H9 (cell line): ENCODE results near the gene CCL16. TPM values are rescaled to one million over a fixed set of nuclear protein-coding genes. Genes with fewer than 3 reads are reported as not detected.

Experiments used
- DNase-seq: peaks from one replicate; pipeline ENCODE4 v3.0.0-alpha.2; 2017
- H2AFZ ChIP-seq: one replicate; pipeline ENCODE4 v1.6.1; 2013; ENCODE audit warnings: mild to moderate bottlenecking, low read length, control low read depth, moderate library complexity
- H2AK5ac ChIP-seq: 2 replicates; pipeline ENCODE4 v1.6.1; 2013; ENCODE audit warnings: low read length, control low read depth, mixed read lengths; ENCODE audit not compliant: insufficient read length
- H2BK120ac ChIP-seq: one replicate; pipeline ENCODE4 v1.6.1; 2013; ENCODE audit warnings: low read depth, mild to moderate bottlenecking, low read length, control low read depth, inconsistent platforms; ENCODE audit not compliant: poor library complexity, severe bottlenecking
- H2BK12ac ChIP-seq: 2 replicates; pipeline ENCODE4 v1.6.1; 2013; ENCODE audit warnings: low read length, control low read depth, mixed read lengths, low read depth; ENCODE audit not compliant: insufficient read length
- H2BK15ac ChIP-seq: 2 replicates; pipeline ENCODE4 v1.6.1; 2013; ENCODE audit warnings: low read depth, low read length, control low read depth
- H2BK20ac ChIP-seq: one replicate; pipeline ENCODE4 v1.6.1; 2013; ENCODE audit warnings: low read depth, mild to moderate bottlenecking, low read length, control low read depth, inconsistent platforms; ENCODE audit not compliant: poor library complexity, severe bottlenecking
- H2BK5ac ChIP-seq: 2 replicates; pipeline ENCODE4 v1.6.1; 2013; ENCODE audit warnings: low read length, control low read depth, mixed read lengths; ENCODE audit not compliant: insufficient read length
- H3K14ac ChIP-seq: 2 replicates; pipeline ENCODE4 v1.6.1; 2013; ENCODE audit warnings: low read length, control low read depth; ENCODE audit not compliant: insufficient read depth
- H3K18ac ChIP-seq: 2 replicates; pipeline ENCODE4 v1.6.1; 2013; ENCODE audit warnings: low read depth, mild to moderate bottlenecking, mixed read lengths, low read length, control low read depth; ENCODE audit not compliant: insufficient read length
- H3K23ac ChIP-seq: 2 replicates; pipeline ENCODE4 v1.6.1; 2013; ENCODE audit warnings: low read length, control low read depth, mixed read lengths, low read depth; ENCODE audit not compliant: insufficient read length
- H3K23me2 ChIP-seq: 2 replicates; pipeline ENCODE4 v1.6.1; 2013; ENCODE audit warnings: low read depth, mild to moderate bottlenecking, mixed read lengths, low read length, control low read depth; ENCODE audit not compliant: insufficient read length, poor library complexity, severe bottlenecking
- H3K27ac ChIP-seq: 2 replicates; pipeline ENCODE4 v1.5.1; 2013; ENCODE audit warnings: low read length, control low read depth, mixed read lengths, low read depth; ENCODE audit not compliant: insufficient read length
- H3K27me3 ChIP-seq: 2 replicates; pipeline ENCODE4 v1.6.1; 2013; ENCODE audit warnings: low read length, control low read depth, inconsistent platforms; ENCODE audit not compliant: insufficient read depth
- H3K4ac ChIP-seq: 2 replicates; pipeline ENCODE4 v1.6.1; 2013; ENCODE audit warnings: low read depth, mild to moderate bottlenecking, control low read depth, inconsistent platforms, low read length, moderate library complexity
- H3K4me1 ChIP-seq: 2 replicates; pipeline ENCODE4 v1.6.1; 2013; ENCODE audit warnings: low read length, control low read depth, inconsistent platforms; ENCODE audit not compliant: insufficient read depth
- H3K4me2 ChIP-seq: 2 replicates; pipeline ENCODE4 v1.6.1; 2013; ENCODE audit warnings: low read length, control low read depth, mixed read lengths; ENCODE audit not compliant: insufficient read length, insufficient read depth
- H3K56ac ChIP-seq: 2 replicates; pipeline ENCODE4 v1.6.1; 2013; ENCODE audit warnings: low read depth, mild to moderate bottlenecking, mixed read lengths, low read length, control low read depth; ENCODE audit not compliant: insufficient read length
- H3K79me1 ChIP-seq: 2 replicates; pipeline ENCODE4 v1.6.1; 2013; ENCODE audit warnings: low read depth, mild to moderate bottlenecking, moderate library complexity, low read length, control low read depth, inconsistent platforms; ENCODE audit not compliant: insufficient read depth, poor library complexity, severe bottlenecking
- H3K79me2 ChIP-seq: 2 replicates; pipeline ENCODE4 v1.6.1; 2013; ENCODE audit warnings: low read length, control low read depth, inconsistent platforms; ENCODE audit not compliant: insufficient read depth
- H3K9ac ChIP-seq: 2 replicates; pipeline ENCODE4 v1.6.1; 2013; ENCODE audit warnings: low read length, control low read depth, mixed read lengths; ENCODE audit not compliant: insufficient read length; ENCODE audit errors: extremely low read depth
- H3K9me3 ChIP-seq: one replicate; pipeline ENCODE4 v1.6.1; 2013; ENCODE audit warnings: low read depth, low read length, inconsistent platforms; ENCODE audit not compliant: control insufficient read depth
- H3T11ph ChIP-seq: one replicate; pipeline ENCODE4 v1.6.1; 2013; ENCODE audit warnings: mild to moderate bottlenecking, low read length, control low read depth, inconsistent platforms
- H4K20me1 ChIP-seq: one replicate; pipeline ENCODE4 v1.6.1; 2013; ENCODE audit not compliant: control insufficient read depth, insufficient read length, insufficient read depth
- H4K5ac ChIP-seq: 2 replicates; pipeline ENCODE4 v1.6.1; 2013; ENCODE audit warnings: low read depth, mild to moderate bottlenecking, mixed read lengths, low read length, control low read depth; ENCODE audit not compliant: insufficient read length
- H4K8ac ChIP-seq: replicated peaks from 2 replicates; pipeline ENCODE4 v1.6.1; 2013; ENCODE audit warnings: low read length, control low read depth, mixed read lengths, low read depth; ENCODE audit not compliant: insufficient read length
- H4K91ac ChIP-seq: 2 replicates; pipeline ENCODE4 v1.6.1; 2013; ENCODE audit warnings: low read depth, mild to moderate bottlenecking, moderate library complexity, mixed read lengths, low read length, control low read depth; ENCODE audit not compliant: insufficient read length
- H3K27ac Mint-ChIP-seq, 3 experiments: 2 replicates in 2 of 3; 3 replicates in 1 of 3; pipeline ENCODE4 v1.8.0; 2020 to 2021; ENCODE audit warnings: mixed read lengths in 3 of 3, mild to moderate bottlenecking in 1 of 3, moderate library complexity in 1 of 3
- H3K27me3 Mint-ChIP-seq: 2 replicates; pipeline ENCODE4 v1.8.0; 2021; ENCODE audit warnings: low read depth, mild to moderate bottlenecking, moderate library complexity, mixed read lengths
- H3K36me3 Mint-ChIP-seq, 3 experiments: 2 replicates in 2 of 3; 3 replicates in 1 of 3; pipeline ENCODE4 v1.8.0; 2020 to 2021; ENCODE audit warnings: low read depth in 3 of 3, mixed read lengths in 3 of 3; ENCODE audit not compliant: insufficient read depth in 1 of 3
- H3K4me1 Mint-ChIP-seq, 2 experiments: 2 replicates each; pipeline ENCODE4 v1.8.0; 2020; ENCODE audit warnings: mixed read lengths in 2 of 2
- H3K4me3 Mint-ChIP-seq, 2 experiments: 2 replicates in 1 of 2; 3 replicates in 1 of 2; pipeline ENCODE4 v1.8.0; 2020 to 2021; ENCODE audit warnings: mild to moderate bottlenecking in 2 of 2, mixed read lengths in 2 of 2, moderate library complexity in 1 of 2
- H3K9me3 Mint-ChIP-seq, 2 experiments: 2 replicates in 1 of 2; 3 replicates in 1 of 2; pipeline ENCODE4 v1.8.0; 2020; ENCODE audit warnings: mild to moderate bottlenecking in 2 of 2, mixed read lengths in 2 of 2, moderate library complexity in 1 of 2
- CTCF ChIP-seq: fragments of 200-600 bp; sonication (generic); conservative IDR thresholded peaks from 3 replicates; pipeline ENCODE4 v1.8.0; 2021; ENCODE audit warnings: antibody characterized with exemption, mild to moderate bottlenecking
- WGBS: extraction: QIAGEN DNeasy Blood & Tissue Kit; methylation state at CpG from one replicate; pipeline ENCODE4 v1.1.7; 2013; ENCODE audit warnings: missing lambda C conversion rate, low lambda C conversion rate, mixed read lengths; ENCODE audit not compliant: insufficient read length; ENCODE audit errors: extremely low coverage; 5-methylcytosine and 5-hydroxymethylcytosine counted together
- total RNA-seq: library from RNA; stranded (reverse); gene quantifications from 2 replicates; pipeline ENCODE4 v1.2.1, GENCODE V29; 2021

The CCL16 gene
- total RNA-seq, 1 experiment from 2014 or later = not detected

- H3K23me2 ChIP-seq = no peaks in the 10 kb centered on the region
- no peak overlapping the region for H3K9ac ChIP-seq
- Mint-ChIP-seq H3K4me1 (no peaks in the 10 kb centered on the region), H3K27me3 (peaks cover 36% of the 10 kb centered on the region), H3K36me3 (0 out of 7 replicates have a peak, but pooled peaks cover 0 to 5% (median 0%) of the 10 kb centered on the region in 3 experiments), H3K27ac (no peak overlapping the region), H3K9me3 (peaks cover 9 to 12% of the 10 kb centered on the region in 2 experiments; a peak in 4 of 5 replicates), H3K4me3 (no peak overlapping the region)
- no peaks in the 10 kb centered on the region for H3K79me2 ChIP-seq
- no peak overlapping the region for H3K23ac ChIP-seq
- no peak overlapping the region for H4K91ac ChIP-seq
- no CpG with 5 or more reads among the region's 2 CpGs for whole genome bisulfite sequencing
- H3T11ph ChIP-seq = no peak overlapping the region
- H2BK12ac ChIP-seq = no peak overlapping the region
- no peak overlapping the region for H2BK20ac ChIP-seq
- no peaks in the 10 kb centered on the region for H4K20me1 ChIP-seq
- no peak overlapping the region for H3K4me2 ChIP-seq
- no peak overlapping the region for H2BK15ac ChIP-seq
- no peak for DNase-seq
- H3K9me3 ChIP-seq = no peaks in the 10 kb centered on the region
- no peaks in the 10 kb centered on the region for H3K79me1 ChIP-seq
- H4K5ac ChIP-seq = no peak overlapping the region
- H3K18ac ChIP-seq = no peak overlapping the region
- no peak overlapping the region for H2AFZ ChIP-seq
- no peaks in the 10 kb centered on the region for H3K4me1 ChIP-seq
- no peak overlapping the region for H3K4ac ChIP-seq
- H4K8ac ChIP-seq = no peak overlapping the region
- H2BK5ac ChIP-seq = no peak overlapping the region
- no peak for TF ChIP-seq CTCF
- no peaks in the 10 kb centered on the region for H3K27me3 ChIP-seq
- no peak overlapping the region for H2AK5ac ChIP-seq
- no peak overlapping the region for H3K56ac ChIP-seq
- no peak overlapping the region for H3K27ac ChIP-seq
- no peak overlapping the region for H3K14ac ChIP-seq
- no peak overlapping the region for H2BK120ac ChIP-seq
Observed at GRCh38 chr17:36019423-36019822, 38.1 kb upstream of the CCL16 start.
